ENCODE results near the gene MYRIP.

- TF ChIP-seq CTCF (IDR thresholded peaks at IDR 0.05) (no peak), POLR2A (IDR thresholded peaks at IDR 0.05) (no peak), POLR2AphosphoS5 (IDR thresholded peaks at IDR 0.05) (no peak)
Observed at GRCh38 chr3:39933986-39934693, 124.7 kb downstream of the MYRIP start.
